CD4-positive, alpha-beta T cell treated with Interleukin-15 for 1 hour (primary cell): ENCODE results near the gene GNLY.

Experiments used
- DNase-seq: peaks from one replicate; pipeline ENCODE4 v3.0.0-alpha.2; 2020

GNLY gene

DNA sequence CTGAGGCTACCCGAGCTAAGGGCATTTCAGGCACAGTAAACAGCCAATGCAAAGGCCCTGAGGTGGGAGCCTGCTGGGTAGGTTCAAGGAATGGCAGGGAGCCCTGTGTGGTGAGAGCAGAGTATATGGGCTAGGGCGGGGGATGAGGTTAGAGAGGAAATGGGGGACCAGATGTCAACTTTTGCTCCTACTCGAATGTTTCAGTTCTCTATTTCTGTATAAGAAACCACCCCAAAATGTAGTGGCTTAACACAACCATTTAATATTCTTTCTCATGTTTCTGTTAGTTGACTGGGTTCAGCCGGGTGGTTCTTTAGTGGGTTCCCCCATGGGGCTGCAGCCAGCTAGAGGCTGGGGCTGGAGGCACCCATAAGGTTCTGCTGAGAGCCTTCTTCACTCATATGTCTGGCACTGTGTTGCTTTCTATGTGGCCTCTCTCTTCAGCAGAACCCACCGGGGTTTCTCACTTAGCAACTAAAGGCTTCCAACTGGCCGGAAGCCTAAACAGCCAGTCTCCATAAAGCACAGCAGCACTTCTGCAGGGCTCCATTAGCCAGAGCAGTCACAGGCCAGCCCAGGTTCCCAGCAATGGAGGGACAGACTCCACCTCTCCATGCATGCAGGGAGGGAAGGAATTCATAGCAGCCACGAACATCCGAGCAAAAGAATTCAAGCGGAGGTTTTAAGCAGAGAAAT is 54.0 kb downstream of the GNLY start:
- no peak for DNase-seq
